GM19467 (cell line): ENCODE measurements around the gene PRDM12.

Experiments
- ATAC-seq: cut with Tn5 transposase; IDR thresholded peaks from one replicate; pipeline ENCODE4 v1.9.1; 2021; ENCODE audit warnings: mild to moderate bottlenecking, moderate library complexity; ENCODE audit not compliant: unreplicated experiment

Gene PRDM12

DNA sequence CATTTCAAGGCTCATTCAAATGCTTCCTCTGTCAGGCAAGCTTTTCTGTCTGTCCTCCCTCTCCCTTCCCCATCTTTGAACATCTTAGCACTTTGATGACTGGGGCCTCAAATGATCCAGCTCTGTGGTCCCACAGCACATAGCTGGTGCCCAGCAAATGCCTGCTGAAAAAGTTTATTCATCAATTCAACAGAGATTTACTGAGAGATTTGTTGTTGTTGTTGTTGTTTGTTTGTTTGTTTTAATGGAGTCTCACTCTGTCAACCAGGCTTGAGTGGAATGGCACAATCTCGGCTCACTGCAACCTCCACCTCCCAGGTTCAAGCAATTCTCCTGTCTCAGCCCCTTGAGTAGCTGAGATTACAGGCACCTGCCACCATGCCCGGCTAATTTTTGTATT lies 23.2 kb downstream of the PRDM12 start:
- ATAC-seq, result no peak

DNA sequence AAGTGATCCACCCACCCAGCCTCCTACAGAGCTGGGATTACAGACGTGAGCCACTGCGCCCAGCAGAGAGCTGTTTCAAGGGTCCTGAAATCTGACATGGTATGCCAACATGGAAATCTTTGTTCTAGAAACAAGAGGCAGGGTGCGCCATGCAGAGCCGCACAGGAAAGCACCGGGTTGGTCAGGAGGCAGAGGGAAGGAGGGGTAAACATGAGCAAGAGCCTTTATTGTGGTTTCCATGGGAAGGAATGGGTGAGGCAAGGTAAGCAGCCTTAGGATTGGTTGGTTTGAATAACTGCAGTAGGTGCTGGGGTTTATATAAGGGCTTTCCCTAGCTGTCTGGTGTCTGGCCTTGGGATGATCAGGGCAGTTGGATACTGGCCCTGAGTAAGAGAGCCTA lies 23.7 kb downstream of the PRDM12 start:
- ATAC-seq, result no peak

DNA sequence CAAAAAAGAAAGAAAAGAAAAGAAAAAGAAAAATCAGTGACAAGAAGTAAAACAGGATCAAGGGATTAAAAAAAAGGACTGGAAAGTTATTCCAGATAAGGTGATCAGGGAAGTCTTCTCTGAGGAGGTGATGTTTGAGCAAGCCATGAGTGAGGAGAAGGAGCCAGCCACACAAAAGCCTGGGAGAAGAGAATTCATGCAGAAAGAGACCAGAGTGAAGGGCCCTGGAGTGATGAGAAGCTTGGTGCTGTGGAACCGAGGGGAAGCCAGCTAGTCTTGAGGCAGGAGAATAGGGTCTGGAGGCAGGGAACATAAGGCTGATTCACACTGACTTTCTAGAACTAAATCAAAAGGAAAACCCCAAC lies 25.2 kb downstream of the PRDM12 start:
- no peak for ATAC-seq

DNA sequence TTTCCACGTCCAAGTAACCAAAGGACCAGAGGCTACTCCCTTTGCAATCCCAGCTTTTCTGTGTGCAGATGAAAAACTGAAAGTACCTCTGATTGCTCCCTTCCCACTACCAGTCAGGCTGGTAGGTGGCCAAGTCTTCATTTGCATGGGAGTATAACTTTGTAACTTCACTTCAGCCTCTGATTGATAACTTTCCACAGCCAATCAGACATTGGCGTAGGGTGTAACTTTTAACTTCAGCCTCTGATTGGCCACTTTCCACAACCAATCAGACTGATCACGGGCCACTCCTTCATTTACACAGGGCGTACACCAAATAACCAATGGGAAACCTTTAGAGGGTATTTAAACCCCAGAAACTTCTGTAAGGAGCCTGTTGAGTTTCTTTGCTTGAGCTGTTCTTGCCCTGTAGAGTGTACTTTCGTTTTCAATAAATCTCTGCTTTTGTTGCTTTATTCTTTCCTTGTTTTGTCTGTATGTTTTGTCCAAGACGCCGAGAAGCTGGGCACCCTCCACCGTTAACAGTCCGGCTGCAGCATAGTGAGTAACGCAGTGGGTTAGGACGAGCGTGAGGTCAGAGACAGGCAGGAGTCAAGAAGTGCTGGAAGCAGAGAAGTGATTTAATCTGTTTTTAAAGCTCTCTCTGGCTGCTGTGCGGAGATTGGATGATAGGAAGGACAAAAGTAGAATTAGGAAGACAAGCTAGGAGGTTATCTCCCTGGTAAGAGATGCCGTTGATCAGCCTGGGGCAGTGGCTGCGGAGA lies 25.7 kb downstream of the PRDM12 start:
- ATAC-seq, result no peak

DNA sequence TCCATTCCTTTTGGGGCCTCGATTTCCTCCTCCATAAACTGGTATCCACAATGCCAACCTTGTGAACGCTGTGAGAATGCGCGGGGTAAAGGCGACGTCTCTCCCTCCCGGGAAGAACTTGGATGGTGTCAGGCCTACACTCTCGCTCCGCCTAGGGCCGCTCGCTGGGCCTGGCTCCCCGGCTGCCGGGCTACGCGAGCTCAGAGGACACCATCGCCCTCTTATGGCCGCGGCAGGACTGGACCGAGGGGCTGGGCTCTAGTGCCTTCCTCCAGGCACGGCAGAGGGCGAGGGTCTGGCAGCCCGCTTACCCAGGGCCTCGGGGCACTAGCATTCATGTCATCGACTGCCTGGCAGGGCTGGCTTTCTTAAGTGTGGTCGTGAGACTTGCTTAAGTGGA lies 27.9 kb downstream of the PRDM12 start:
- no peak for ATAC-seq

DNA sequence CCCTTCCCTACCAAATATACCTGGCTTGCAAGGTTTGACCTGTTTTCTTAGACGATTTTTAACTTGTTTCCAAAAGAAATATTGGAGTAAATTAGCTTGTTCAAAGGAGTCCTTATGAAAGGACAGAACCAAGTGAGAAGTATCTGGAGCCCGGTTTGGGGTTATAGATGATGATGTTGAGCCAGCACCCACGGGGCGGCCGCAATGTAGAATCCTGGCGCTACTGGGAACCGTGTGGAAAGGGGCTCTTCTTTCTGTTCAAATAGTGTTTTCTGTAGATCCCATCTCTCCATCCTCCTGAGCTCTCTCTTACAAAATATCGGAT lies 28.7 kb downstream of the PRDM12 start:
- peak; percentile 10 for ATAC-seq

DNA sequence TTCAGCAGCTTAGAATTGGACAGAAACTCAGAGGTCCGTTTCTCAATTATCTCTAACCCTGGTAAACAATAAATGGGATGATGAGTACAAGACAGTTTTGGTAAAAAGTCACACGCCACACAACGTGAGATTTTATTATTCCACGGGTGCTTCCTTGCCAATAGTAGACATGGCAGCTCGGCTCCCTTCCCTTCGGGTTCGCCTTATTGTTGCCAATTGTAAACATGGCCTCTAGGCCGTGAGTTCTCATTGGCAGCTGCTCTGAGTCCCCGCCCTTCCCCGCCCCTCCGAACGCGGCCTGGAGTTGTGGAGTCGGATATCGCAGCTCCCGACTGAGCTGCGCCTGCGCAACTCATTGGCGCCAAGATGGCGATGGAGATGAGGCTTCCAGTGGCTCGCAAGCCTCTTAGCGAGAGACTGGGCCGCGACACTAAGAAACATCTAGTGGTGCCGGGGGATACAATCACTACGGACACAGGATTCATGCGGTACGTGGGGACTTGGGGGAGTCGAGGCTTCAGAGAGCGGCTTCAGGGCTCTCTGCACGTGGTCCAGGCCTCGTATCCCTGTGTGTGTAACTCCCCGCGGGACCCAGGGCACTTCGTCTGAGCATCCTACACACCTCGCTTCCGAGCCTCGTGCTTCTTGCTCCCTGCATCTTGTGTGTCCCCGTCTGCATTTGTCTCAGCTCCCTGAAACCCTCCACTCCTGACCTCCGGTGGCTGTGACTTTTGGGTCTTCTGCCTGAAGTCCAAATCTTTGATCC lies 29.2 kb downstream of the PRDM12 start, which contains the start of gene EXOSC2:
Gene EXOSC2 (plus strand): TSS at position 355 of the 766 bp plus-strand sequence. CDS start 12 bp downstream, at position 367.
- ATAC-seq, result peak; percentile 83

DNA sequence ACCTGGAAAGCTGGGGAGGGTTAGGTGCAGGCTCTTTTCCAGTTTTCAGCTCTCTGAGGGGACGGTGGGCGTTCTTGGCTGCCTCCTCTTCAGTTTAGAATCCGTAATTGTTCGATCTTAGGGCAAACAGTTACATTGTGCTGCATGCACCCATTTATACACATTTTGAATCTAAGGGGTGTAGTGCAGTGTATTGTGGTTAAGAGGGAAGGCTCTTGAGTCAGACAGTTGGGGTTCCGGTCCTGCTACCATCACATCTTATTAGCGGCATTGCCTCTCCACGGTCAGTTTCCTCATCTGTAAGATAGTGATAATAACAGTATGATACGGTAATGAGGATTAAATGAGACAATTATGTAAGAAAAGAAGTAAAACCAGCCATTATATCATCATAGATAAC lies 29.8 kb downstream of the PRDM12 start:
- no peak for ATAC-seq

DNA sequence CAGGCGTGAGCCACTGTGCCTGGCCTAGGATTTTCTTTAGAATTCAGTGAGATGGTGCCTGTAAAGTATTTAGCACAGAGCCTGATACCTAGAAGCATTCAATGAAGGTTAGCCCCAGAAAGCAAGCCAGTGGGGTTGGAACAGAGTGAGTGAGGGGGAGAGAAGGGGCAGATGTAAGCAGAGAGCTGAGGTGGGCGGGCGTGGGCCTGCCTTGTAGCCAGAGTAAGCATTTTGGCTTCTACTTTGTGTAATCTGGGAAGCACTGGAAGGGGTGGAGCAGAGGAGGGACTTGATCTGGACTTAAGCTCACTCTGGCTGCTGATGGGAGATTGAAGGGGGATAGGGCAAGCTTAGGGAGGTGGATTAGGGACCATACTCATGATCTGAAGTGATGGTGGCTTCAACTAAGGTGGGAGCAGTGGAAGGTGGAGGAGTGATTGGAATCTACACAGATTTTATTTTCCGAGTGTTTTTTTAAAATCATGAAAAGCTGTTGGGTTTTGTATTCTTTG lies 31.8 kb downstream of the PRDM12 start:
- ATAC-seq, result no peak

DNA sequence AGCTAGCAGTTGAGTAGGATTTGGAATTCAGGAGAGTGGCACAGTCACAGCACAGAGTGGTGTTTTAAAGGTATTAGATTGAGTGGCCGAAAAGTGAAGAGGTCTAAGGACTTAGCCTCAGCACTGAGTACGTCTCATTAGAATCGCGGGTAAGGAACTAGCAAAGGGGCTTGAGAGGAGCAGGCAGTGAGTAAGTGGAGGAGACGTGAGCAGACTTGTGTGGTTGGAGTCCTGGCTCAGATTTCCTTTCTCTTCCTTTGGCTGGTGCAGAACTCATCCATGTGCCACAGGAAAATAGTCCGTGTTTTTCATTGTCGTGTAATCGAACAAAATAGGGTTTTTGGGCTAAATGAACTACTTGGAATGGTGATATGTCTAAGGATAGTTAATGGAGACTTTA lies 32.6 kb downstream of the PRDM12 start:
- no peak for ATAC-seq

DNA sequence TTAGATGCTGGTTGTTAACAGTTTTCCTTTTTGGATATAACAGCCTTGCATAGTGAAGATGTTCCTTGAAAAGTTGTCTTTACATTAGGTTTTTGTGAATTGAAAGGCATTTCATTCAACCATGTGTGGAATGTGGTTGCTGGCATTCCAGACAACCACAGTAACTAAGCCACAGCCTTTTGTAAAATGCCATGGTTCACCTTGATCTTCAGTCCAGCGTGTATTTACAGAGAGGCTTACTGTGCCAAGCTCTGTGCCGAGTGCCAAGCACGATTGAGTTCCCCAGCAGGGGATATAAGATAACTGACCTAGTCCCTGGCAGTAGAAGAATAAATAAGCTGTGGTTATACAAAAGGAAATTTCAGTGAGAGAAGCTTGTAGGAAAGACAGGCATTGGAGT lies 34.1 kb downstream of the PRDM12 start:
- no peak for ATAC-seq

DNA sequence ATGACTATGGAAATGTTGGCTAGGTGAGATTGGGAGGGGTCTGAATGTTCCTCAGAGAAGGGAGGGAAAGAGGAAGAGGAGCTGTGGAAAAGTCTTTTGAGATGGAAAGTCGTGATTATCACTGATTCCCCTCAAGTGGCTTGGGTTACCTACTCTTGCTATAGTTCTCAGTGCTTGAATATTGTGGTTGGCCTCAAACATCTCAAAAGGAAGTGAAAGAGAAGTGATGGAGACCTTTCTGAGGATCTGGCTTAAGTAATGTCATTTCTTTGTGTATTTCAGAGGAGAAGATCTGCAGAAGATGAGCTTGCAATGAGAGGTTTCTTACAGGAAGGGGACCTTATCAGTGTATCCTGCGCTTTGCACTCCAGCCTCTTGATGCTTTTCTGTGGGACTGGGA lies 34.7 kb downstream of the PRDM12 start:
- ATAC-seq, result no peak

DNA sequence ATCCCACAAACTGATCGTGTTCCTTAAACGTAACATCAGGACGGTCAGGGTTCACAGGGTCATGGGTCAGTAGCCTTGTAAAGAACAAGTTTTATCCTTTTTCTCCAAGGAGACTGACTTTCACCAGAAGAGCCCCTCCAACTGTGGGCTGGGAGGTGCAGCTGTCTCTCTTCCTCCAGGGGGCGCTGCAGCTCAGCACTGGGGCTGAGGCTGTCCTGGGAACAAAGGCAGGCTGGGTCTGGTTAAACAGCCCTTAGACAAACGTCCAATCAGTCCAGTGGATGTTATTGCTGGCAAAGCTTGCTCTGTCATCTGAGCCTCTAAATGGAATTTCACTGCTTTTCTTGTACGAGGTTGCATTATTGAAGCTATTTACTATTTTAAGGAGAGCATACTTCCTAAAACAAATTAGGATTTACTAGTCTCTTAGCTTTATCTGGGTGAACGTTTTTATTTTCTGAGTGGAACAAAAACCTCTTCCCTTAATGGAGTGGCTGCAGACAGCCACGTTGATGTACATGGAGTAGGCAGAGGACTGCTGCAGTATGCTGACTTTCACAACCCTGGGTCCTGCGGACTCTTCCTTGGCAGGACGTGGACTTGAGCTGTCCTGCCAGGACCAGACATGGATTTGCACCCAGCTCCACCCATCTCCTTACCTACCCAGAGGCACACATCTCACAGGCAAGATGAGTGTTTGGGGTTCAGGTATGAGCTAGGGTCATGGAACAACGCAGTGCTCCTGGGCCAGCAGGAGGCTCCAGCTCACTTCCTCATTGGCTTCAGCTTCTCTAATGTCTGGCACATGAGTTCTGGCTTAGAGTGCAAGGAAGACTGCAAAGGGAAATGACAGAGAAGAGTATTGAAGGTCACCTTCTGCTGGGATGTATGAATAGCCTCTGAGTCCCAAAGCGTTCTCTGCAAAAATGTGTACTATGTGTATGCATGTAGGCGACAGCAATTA lies 36.9 kb downstream of the PRDM12 start:
- no peak for ATAC-seq

DNA sequence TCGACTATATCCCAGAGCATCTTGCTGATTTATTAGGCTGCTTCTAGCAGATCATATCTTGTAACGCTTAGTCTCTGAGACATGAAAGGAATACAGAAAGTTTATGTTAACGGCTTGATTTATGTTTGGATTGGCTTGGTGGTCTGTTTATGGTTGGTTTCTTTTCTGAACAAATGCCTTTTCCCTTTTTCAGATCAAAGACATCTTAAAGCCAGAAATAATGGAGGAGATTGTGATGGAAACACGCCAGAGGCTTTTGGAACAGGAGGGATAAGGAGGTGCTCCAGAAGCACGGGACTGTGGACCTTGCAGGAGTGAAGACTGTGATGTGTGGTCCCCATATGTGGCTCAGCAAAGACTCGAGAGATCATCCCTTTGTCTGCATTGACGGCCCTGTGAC lies 39.1 kb downstream of the PRDM12 start:
- ATAC-seq, result no peak

DNA sequence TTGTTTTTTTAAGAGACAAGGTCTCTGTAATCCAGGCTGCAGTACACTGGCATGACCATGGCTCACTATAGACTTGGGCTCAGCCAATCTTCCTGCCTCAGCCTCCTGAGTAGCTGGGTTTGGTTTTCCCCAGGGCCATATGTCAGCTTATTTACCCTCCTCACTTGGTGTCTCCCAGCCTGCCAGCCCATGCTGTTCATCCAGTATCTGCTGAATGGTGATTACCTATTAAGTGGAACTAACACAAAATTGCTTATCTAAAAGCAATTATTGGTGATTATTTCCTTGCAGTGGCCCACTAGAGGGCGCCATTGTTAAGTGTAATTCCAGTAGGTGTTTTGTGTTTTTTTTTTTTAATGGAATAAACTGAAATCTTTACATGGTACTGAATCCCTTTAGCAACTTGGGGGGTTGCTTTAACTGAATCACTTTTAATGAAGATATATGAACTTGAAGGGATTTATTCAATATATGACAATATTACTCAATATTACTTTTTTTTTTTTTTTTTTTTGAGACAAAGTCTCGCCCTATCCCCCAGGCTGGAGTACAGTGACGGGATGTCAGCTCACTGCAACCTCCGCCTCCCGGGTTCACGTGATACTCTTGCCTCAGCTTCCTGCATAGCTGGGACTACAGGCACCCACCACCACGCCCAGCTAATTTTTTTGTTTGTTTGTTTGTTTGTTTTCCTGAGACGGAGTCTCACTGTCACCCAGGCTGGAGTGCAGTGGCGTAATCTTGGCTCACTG lies 43.0 kb downstream of the PRDM12 start:
- ATAC-seq, result no peak

DNA sequence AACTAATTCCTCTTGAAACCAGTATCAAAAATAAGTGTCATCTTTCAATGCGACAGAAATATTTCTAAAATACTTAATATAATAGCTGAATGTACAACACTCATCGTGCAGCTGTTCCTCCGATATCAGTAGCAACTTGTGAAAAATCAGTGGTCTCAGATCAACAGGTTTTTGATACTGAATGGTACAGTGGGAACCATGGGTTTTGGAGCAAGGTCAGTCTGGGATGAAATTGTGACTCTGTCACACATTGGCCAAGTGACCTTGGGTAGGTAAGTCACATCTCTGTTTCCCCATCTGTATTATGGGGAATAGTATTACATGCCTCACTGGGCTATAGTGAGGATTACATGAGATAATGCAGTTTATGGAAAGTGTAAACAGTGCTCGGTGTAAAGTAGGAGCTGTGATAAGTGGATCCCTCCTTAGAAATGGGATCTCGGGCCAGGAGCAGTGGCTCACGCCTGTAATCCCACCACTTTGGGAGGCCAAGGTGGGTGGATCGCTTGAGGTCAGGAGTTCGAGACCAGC lies 46.5 kb downstream of the PRDM12 start:
- ATAC-seq, result no peak

DNA sequence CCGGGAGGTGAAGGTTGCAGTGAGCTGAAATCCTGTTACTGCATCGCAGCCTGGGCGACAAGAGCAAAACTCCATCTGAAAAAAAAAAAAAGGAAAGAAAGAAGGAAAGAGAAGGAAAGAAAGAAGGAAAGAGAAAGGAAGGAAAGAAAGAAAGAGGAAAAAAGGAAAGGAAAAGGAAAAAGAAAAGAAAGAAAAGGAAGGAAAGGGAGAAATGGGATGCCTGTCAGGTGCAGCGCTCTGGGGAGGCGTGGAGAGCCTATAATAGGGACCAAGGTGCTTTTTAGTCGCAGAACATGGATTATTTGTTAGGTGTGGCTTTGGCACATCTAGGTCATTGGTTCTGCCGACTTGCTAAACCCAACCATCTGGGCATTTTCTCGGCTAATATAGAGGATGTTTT lies 47.1 kb downstream of the PRDM12 start:
- no peak for ATAC-seq

DNA sequence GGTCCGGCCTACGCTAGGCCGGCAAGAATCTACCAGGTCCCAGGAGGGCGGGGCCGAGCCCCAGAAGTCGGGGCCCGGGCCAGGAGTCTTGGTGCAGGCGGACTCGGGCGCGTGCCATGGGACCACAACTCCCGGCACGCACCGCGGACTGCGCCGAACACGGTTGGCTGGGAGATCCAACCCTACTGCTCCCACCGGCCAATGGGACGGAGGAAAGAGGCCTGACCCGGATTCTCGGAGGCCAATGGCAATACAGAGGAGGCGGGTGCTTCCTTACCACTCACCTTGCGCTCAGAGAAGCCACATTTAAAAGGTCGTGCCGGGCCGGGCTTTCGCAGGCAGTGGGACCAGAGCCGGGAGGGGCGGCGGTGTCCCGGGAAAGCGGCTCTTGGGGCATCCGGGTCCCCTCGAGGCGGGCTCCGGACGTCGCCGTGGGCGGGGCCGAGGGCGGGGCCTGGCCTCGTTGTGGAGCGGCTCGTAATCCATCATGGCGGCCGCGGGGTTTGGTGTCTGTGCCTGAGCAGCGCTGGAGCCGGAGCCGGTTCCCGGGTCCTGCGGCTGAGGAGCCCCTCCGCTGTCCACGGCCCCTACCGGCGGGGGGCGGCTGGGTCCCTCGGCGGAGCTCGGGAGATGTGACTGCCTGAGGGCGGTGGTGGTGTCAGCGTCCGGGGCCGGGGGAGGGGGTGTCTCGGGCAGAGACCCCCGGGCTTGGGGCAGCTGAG lies 48.3 kb downstream of the PRDM12 start:
- peak; percentile 93 for ATAC-seq

DNA sequence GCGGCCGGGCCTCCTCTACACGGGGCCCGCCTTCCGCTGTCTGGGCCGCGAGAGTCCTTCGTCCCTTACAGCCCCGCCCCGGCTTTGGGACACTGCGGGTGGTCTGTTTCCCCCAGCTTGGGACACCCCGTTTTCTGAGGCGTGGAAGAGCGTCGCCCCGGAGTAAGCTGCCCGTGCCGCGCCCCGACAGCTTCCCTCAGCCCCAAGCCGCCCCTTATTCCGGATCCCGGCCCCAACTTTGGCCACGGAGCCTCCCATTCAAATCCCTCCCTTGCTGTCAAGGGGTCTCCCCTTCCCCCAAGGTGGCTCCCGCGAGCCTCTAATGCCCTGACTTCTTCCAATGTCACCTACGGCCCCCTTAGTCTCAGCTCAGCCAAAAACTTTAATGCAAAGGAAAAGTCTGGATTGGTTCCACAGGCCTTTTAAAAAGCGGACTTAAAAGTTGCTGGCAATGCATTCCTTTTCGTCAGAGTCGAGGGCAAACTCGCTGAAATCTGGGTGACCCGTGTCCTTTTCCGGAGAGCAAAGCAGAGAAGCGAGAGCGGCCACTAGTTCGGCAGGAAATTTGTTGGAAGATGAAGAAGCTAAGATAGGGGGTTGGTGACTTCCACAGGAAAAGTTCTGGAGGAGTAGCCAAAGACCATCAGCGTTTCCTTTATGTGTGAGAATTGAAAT lies 49.0 kb downstream of the PRDM12 start:
- no peak for ATAC-seq
